GM21825 (cell line): ENCODE data around the gene DCAF7.

Experiments used
- ATAC-seq: cut with Tn5 transposase; IDR thresholded peaks from one replicate; pipeline ENCODE4 v1.9.1; 2021; ENCODE audit warnings: mild to moderate bottlenecking, moderate library complexity; ENCODE audit not compliant: unreplicated experiment

The DCAF7 gene

GRCh38 chr17:63623786-63624530 is 73.7 kb downstream of the DCAF7 start:
- ATAC-seq, result no peak

- no peak for ATAC-seq
These were observed 74.2 kb downstream of the DCAF7 start for GRCh38 chr17:63624531-63624880.

DNA sequence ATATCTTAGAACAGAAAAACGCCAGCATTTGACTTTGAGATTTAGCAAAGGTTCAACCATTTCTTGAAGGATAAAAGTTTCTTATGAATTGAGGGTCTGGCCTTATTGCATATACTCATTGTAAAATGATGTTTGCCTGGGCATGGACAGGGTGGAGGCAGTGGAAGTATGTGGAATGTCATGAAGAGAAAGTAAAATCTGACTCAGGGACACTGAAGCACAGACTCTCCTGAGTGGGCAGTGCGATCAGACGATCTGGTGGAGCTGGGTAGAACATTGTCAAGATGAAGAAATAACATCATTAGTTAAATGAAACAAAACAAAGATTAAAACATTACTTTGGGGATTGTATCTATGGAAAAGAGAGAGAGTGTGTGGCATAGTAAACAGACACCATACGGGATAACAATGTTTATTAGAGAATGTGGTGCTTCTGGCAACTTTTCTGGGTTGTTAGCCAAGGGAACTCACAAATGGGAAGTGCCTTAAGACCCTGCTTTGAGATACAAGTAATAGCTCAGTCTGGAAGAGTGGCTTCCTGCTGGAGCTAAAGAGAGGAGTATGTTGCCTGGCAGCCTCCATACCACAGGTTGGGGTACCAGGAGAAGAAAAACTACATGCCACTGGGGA is 76.4 kb downstream of the DCAF7 start:
- no peak for ATAC-seq

DNA sequence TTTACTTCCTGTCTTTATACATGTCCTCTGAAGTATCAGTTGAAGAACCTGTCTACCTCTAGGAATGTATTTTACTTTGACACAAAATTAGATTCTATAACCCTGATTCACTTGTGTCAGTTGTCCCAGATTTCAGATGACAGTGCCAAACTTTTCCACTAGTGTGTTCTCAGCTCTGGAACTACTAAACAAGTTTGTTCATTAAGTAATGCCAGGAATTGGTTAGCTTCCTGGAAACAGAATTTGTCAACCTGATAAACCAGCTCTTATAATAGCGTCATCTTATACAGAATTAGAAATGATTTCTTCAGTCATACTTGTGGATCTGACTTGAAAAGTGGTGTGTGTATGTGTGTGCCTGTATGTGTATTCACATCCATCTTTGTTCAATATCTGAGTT is 79.3 kb downstream of the DCAF7 start:
- no peak for ATAC-seq

- no peak for ATAC-seq
These were observed 80.8 kb downstream of the DCAF7 start for GRCh38 chr17:63631062-63631461.

DNA sequence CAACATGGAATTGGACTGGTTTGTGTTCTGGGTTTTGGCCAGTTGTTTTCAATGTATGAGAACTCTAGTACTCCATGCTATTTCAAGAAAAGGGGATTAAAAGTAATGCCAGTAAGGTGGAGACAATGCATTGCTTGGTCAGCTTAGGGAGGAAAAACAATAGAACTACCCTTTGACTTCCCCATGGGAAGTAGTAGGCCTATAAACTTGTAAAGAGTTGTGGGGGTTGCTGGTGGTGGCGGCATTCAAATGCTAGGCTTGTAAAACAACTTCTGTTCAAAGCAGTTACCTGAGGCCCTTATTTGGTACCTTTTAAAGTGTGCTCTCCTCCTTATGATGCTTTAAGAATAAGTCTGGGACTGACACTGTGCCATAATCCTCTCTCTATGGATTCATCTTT is 81.3 kb downstream of the DCAF7 start:
- no peak for ATAC-seq

DNA sequence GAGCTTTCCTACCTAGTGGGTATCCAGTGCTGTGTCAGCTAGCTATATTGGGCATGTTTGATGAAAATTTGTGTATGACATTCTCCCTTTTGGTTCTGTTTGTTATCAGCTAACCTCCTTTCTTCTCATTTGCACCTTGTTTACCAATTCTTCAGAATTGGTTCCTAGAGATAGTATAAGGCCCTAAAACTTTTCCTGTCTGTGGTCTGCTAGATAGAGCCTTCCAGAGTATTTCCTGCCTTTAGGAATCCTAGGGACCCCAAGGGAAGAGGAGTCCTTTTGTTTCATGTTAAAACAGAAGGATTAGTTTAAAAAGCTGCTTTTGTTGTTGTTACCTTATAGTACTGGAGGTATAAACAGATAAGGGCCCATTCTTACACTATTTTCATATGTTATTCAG is 83.5 kb downstream of the DCAF7 start:
- ATAC-seq, result no peak

DNA sequence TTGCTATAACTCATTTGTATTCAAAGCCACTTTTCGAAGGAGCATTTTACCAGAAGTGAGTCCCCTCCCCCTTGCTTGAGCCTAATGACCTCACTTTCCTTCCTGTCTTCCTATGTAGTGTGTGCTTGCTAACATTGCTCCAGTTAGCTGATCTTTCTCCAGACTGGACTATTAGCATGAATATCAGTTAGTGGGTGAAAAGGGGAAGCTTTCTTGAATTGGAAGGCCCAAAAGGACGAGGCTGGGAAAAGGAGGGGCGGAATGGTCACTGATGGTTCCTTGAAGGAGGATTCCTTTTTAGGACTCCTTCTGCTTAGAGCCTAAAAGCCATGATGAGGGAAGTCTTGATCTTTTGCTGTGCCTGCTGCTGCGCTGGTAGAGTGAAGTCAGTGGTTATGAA is 83.9 kb downstream of the DCAF7 start:
- no peak for ATAC-seq

- no peak for ATAC-seq
These were observed 84.5 kb downstream of the DCAF7 start for GRCh38 chr17:63634816-63635215.

DNA sequence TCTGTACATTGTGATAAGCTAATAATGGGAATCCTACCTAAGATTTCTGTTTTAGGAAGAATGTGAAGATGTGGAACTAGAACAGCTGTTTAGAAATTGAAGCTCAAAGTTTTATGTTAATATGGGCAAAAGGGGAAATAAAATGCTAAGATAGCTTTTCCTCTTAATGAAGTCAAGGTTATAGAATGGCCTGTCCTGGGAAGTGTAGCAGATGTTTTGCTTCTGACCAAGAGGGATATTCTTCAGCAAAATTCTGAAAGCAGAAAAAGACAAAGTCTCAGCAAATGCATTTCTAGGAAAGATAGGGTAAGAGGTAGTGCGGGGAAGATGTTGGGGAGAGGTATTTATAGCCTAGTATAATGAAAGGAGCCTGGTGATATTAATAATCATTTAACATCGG is 85.0 kb downstream of the DCAF7 start:
- ATAC-seq, result no peak

GRCh38 chr17:63635787-63636186 is 85.5 kb downstream of the DCAF7 start:
- no peak for ATAC-seq

DNA sequence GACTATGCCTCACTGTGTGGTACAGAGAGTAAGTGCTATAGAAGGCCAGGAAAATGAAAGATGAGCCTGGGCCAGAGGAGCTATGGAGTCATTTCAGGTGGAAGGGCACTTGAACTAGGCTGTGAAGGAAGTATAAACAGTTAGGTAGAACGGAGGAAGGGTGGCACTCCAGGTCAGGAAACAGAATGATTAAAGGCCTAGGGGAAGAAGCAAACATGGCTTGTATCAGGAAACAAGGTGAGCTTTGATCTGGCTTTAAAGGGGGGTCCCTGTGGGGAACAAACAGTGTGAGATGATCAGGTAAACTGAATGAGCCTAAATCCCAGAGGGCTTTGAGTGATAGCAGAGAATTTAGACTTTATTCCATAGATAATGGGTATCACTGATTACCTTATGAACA is 88.8 kb downstream of the DCAF7 start:
- ATAC-seq, result no peak

- no peak for ATAC-seq
These were observed 89.8 kb downstream of the DCAF7 start for GRCh38 chr17:63640038-63640437.

DNA sequence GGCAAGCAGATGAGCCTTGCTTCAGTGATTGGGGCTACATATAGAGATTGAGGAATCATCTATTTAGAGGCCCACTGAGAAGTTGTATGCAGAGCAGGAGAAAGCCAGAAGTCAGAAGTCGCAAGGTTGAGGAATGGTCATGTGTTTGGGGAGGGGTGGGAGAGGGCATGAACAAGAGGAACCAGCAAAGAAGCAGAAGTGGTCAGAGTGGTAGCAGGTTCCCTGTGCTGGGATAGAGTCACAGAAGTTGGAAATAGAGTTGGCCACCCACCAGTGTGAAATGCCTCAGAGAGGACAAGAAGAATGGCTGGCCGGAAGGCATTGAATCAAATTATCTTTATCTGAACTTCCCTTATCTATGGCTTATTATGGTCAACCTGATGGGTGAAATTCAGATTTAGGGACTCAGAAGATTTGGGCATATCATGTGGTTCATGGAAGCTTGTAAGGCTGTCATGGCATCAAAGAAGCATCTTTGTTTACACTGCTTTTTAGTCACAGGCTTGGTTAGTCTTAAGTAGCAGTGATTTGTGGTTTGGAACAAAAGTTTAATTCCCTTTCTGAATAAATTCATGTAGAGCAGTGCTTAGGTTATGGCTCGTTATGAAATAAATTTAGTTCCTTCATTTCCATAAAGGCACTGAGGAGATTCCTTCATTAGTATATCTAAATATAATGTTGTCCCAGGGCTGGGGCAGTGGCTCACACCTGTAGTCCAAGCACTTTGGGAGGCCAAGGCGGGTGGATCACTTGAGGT is 91.6 kb downstream of the DCAF7 start:
- ATAC-seq, result no peak
